GM21717 (cell line): ENCODE results near the gene DCTN5.
"Not testable (repeated sequence)": the region's sequence is repeated elsewhere in the genome, so short reads cannot be mapped to it uniquely, and the experiment has no call there.

Experiments
- ATAC-seq: cut with Tn5 transposase; IDR thresholded peaks from one replicate; pipeline ENCODE4 v1.9.1; 2021; ENCODE audit warnings: mild to moderate bottlenecking, moderate library complexity; ENCODE audit not compliant: unreplicated experiment

Gene DCTN5

DNA sequence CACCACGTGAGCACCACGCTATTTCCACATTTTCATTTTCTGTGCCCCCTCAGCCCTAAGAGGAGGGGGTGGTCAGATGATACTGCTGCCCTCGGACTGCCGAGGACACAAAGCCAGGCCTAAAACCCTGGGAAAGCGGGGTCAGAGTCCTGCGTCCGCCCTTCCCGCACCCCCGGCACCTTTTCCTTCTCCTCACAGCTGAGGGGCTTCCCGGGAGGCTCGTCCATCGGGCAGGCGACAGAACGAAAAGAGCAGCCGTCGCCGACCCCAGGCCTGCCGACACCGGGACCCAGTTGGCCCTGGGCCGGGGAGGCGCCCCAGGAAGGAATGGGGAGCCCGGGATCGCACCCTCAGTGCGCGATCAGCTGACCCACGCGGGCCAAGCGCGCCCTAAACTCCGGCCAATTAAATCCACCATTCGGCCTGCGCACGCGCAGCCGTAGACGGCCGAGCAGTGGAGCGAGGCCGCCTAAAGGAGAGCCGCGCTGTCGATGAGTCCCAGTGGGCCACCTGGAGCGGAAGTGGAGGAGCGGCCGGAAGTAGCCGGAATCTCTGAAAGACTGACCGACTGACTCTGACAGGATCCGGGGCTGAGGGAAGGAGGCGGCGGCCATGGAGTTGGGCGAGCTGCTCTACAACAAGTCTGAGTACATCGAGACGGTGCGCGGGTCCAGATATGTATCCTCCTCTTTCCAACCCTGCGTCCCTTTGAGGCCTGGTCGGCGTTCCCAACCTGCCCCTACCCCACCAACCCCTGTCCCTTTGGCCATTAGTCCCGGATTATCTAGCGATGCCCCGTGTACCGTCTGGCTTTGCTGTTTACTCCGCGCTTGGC lies at the start of gene DCTN5, which contains the start of gene PALB2:
Gene DCTN5 (plus strand): TSS at position 536 of the 835 bp plus-strand sequence. CDS start 77 bp downstream, at position 613.
Gene PALB2 (minus strand): TSS at position 380 of the 835 bp plus-strand sequence. CDS start 153 bp downstream, at position 227.
- peak; percentile 87 for ATAC-seq

- no peak for ATAC-seq
These were observed 47.1 kb upstream of the DCTN5 start for GRCh38 chr16:23594186-23594585.

DNA sequence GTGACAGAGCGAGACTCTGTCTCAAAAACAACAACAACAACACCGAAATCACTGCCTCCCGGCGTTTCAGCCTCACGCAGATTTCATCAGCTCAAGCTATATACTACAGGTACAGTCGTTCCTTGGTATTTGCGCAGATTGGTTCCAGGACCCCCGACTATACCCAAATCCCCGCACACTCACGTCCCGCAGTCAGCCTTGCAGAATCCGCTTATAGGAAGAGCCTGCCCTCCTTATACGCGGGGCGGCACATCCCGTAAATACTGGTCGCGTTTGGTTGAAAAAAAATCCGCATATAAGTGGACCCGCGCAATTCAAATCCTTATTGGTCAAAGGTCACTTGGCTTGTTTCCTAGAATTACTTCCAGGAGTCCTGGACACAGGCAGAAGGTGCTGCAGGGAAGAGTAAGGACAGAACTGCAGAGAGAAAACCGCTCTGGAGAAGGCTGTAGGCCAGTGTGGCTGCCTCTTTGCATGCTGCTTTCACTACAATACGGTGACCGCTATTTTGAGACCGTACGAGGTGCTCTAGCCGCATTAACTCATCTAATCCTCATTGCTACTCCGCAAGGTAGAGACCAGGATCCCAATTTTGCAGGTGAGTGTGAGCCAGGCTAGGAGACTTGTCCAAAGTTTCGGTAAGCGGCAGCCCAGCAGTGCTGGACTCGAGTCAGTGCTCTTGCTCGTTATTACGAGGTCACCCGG lies 45.9 kb upstream of the DCTN5 start:
- ATAC-seq: no peak

DNA sequence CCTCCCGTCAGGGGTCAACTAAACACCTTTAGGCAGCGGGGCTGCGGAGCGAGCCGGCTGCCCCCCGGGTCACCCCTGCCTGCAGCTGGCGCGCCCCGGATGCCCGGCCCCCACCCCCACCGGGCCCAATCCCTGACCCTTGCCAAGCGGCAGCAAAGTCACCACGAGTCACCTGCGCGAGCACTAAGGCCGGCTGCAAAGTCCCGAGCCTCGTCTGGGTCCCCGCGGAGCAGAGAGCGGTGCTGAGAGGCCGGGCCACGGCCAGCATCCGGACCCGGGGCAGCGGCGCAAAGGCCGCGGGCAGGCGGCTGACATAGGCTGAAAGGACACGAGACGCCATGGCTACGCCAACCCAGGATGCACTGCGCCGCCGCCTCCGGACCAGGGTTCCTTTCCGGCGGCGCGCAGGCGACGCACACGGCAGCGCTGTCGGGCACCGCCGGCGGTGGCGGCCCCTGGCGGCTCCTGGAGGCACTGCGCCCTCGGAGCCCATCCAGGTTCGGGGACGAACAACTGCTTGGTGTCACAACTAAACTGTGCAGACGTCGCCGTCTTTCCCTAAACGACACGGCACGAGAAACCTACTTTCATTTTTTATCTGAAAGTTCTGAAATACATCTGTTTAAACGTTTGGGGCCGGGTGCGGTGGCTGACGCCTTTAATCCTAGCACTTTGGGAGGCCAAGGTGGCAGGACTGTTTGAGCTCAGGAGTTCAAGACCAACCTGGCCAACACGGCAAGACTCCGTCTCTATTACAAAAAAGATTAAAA lies 45.1 kb upstream of the DCTN5 start, which contains the start of gene NDUFAB1:
Gene NDUFAB1 (minus strand): TSS at position 366 of the 770 bp plus-strand sequence. CDS start 26 bp downstream, at position 340.
- peak; percentile 92 for ATAC-seq

- ATAC-seq: no peak
These were observed 44.1 kb upstream of the DCTN5 start for GRCh38 chr16:23597003-23597756.

- no peak for ATAC-seq
These were observed 33.5 kb upstream of the DCTN5 start for GRCh38 chr16:23607726-23608125.

DNA sequence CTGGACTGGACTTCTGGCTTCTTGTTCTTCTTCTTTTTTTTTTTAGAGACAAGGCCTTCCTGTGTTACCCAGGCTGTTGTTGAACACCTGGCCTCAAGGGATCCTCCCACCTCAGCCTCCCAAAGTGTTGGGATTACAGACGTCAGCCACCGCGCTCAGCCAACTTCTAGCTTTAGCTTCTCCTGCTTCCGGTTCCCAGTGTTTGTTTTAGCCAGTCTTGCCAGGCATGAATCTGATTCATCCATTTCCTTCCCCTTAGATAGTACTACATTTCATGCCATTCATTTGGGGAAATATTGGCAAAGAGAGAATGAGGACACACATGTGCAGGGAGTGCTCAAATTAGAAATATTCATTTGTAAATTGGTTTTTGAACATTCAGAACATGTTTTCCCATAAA lies 33.1 kb upstream of the DCTN5 start:
- no peak for ATAC-seq

DNA sequence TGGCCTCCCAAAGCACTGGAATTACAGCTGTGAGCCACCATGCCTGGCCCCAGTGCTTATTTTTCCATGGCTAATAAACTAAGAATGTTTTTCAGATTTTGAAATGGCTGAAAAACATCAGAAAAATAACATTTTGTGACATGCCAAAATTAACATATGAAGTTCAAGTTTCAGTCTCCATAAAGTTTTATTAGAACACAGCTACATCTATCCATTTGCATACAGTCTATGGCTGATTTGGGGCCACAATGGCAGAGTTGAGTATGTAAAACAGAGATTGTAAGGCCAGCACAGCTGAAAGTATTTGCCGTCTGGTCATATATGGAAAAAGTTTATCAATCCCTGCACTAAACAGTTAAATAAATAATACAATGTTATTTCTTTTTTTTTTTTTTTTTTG lies 31.3 kb upstream of the DCTN5 start:
- ATAC-seq: no peak

GRCh38 chr16:23610905-23611304 lies 30.4 kb upstream of the DCTN5 start:
- ATAC-seq: not testable (repeated sequence)

DNA sequence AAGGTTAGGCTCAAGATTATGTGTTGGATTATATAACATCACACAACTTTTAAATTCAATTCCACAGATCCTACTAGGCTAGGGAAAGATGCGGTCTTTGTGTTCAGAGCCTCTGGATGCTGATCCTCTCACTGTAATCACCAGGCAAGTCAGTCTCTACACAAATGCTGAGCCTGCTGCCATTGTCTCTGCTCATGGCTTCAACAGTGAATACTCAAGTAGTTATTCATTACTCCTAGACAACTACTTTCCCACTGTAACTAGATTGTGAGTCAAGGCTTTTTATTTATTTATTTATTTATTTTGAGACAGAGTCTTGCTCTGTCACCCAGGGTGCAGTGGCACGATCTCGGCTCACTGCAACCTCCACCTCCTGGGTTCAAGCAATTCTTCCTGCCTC lies 29.3 kb upstream of the DCTN5 start:
- ATAC-seq: no peak

GRCh38 chr16:23615805-23616204 lies 25.5 kb upstream of the DCTN5 start:
- ATAC-seq: no peak

DNA sequence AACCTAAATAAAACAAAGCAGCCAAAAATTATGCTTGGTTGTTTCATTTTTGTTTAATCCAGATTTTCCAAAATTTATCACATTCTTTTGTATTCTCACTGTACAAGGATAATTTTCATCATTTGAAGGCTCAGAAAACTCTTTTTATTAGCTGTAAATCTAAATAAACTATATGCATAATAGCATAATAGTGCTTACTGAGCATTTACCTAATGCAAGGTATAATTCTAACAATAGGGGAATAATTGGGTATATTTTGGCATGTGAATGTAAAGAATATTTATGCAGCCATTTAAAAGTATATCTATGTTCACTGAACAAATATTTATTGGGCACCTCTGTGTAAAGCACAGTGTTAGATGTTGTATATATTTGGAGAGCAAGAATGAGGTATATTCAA lies 17.2 kb upstream of the DCTN5 start:
- no peak for ATAC-seq

GRCh38 chr16:23629516-23629915 lies 11.8 kb upstream of the DCTN5 start:
- no peak for ATAC-seq

DNA sequence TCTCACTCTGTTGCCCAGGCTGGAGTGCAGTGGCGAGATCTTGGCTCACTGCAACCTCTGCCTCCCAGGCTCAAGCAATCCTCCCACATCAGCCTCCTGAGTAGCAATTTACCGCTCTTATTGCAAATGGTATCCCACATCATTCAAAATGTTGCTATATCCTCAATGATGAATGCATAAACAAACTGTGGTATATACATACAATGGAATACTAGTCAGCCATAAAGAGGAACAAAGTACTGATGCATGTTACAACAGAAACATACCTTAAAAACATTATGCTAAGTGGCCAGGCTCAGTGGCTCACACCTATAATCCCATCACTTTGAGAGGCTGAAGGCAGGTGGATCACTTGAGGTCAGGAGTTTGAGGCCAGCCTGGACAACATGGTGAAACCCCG lies 9.4 kb upstream of the DCTN5 start:
- ATAC-seq: not testable (repeated sequence)

GRCh38 chr16:23634461-23635036 lies 6.7 kb upstream of the DCTN5 start:
- ATAC-seq: no peak

DNA sequence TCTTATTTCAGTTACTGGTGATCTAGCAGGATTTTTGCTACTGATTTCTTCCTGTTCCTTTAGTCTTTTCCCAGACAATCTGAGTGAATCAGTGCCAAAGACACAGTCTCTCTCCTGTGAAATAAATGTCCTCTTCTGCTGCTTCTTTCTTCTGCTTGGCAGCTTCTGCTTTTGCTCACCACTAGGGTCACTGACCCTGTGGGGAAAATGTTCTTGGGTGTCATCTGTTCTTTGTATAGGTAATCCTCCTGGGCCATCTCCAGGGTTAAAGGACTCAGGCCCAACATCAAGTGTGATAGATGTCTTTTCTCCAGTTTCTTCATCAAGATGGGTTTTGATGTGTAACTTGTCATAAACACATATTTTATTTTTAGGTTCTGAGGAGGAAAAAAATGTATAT lies 5.3 kb upstream of the DCTN5 start:
- no peak for ATAC-seq

DNA sequence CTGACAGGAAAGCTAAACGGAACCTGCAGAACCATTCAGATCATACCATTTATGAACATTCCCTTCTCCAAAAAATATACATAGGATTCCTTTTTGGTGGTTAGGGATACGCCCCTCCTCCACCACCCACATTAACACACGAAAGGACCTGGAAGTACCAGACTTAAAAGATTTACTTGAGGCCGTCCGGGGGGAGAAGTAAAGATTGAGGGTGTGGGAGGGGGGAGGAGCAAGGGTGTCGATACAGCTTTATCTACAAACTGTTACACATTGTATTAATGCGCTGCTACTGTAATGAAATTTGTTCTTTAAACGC lies 693 bp upstream of the DCTN5 start:
- ATAC-seq: no peak

DNA sequence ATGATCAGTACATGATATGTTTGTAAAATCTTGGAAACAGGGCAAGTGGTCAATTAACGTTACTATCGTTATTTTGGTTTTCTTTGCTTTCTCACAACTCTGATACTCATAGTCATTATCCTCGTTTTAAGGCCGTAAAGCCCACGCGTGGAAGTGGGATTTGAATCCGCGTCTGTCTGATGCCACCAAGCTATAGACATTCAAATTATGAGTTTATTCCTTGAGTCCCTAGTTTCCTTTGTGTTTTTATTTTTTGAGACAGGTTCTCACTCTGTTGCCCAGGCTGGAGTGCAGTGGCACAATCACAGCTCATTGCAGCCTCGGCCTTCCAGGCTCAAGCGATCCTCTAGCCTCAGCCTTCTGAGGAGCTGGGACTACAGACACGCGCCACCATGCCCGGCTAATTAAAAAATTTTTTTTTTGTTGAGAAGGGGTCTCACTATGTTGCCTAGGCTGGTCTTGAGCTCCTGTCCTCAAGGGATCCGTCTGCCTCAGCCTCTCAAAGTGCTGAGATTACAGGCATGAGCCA lies 1.0 kb downstream of the DCTN5 start:
- no peak for ATAC-seq

DNA sequence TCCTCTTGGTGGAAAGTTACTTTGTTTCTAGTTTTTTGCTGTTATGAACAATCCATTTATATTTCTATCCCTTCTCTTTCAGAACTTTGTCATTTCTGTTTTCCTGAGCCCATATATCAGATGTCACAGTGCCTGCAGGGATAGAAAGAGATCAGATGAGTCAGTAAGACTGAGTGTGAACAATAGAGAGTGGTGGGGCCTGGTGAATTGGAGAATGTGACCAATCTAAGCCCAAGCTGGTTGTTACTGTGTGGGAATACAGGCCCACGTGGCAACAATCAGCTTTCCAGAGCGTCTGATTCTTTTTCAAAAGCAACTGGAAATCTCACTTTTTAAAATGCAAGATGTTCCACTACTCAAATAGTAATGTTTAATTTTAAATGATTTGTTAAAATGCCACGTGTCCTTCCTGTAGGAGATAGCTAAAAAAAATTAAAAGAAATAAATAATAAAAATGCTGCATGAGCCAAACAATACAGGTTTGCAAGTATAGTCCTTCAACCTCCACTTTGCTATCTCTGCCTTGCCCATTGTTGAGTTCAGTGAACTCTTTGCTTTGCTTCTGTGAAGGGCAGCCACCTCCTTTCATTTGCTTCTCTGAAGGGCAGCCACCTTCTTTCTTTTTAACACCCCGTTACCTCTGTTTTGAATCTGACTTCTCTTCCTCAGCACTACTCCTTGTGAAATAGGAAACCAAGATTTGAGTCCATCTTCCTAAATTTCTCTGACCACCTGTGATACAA lies 9.6 kb downstream of the DCTN5 start:
- no peak for ATAC-seq
